Measurements from ENCODE around the gene COMMD8. TPM values are rescaled to one million over a fixed set of nuclear protein-coding genes. Genes with fewer than 3 reads are reported as not detected.

COMMD8 gene
- total RNA-seq, 1 donor from 2014 or later = 20.8 TPM

- TF ChIP-seq CTCF (IDR thresholded peaks at IDR 0.05; ENCODE audit: unreplicated experiment) = no peak
Measured at GRCh38 chr4:47473141-47473750, 9.7 kb upstream of the COMMD8 start.

GRCh38 chr4:47471591-47471990 lies 8.1 kb upstream of the COMMD8 start:
- peak overlapping the region; percentile 85 for H3K27ac Mint-ChIP-seq
- peaks cover 29% of the 10 kb centered on the region for H3K4me1 Mint-ChIP-seq (ENCODE audit: low read depth)

More at GRCh38 chr4:47473141-47473750, 9.7 kb upstream of the COMMD8 start:
- no peak for DNase-seq (ENCODE audit: low spot score, unreplicated experiment)
- Mint-ChIP-seq H3K9me3 (ENCODE audit: low read depth) (no peaks in the 10 kb centered on the region), H3K27me3 (no peaks in the 10 kb centered on the region), H3K27ac (no peak overlapping the region), H3K4me3 (ENCODE audit: low read depth) (no peak overlapping the region), H3K4me1 (ENCODE audit: low read depth) (peaks cover 27% of the 10 kb centered on the region), H3K36me3 (ENCODE audit: insufficient read depth) (no peaks in the 10 kb centered on the region)

GRCh38 chr4:47471064-47471463 lies 7.6 kb upstream of the COMMD8 start:
- no peak overlapping the region for H3K27ac Mint-ChIP-seq

More at GRCh38 chr4:47471591-47471990, 8.1 kb upstream of the COMMD8 start:
- no peaks in the 10 kb centered on the region for H3K27me3 Mint-ChIP-seq
- H3K36me3 Mint-ChIP-seq (ENCODE audit: insufficient read depth) = no peaks in the 10 kb centered on the region
- DNase-seq (ENCODE audit: low spot score, unreplicated experiment) = no peak
- TF ChIP-seq CTCF (IDR thresholded peaks at IDR 0.05; ENCODE audit: unreplicated experiment) = no peak
- no peak overlapping the region for H3K4me3 Mint-ChIP-seq (ENCODE audit: low read depth)
- no peaks in the 10 kb centered on the region for H3K9me3 Mint-ChIP-seq (ENCODE audit: low read depth)

GRCh38 chr4:47469951-47470350 lies 6.4 kb upstream of the COMMD8 start:
- Mint-ChIP-seq H3K4me1 (ENCODE audit: low read depth) (peaks cover 41% of the 10 kb centered on the region), H3K9me3 (ENCODE audit: low read depth) (no peaks in the 10 kb centered on the region), H3K27me3 (no peaks in the 10 kb centered on the region), H3K36me3 (ENCODE audit: insufficient read depth) (no peaks in the 10 kb centered on the region), H3K27ac (no peak overlapping the region), H3K4me3 (ENCODE audit: low read depth) (no peak overlapping the region)
- no peak for DNase-seq (ENCODE audit: low spot score, unreplicated experiment)
- no peak for TF ChIP-seq CTCF (IDR thresholded peaks at IDR 0.05; ENCODE audit: unreplicated experiment)

More at GRCh38 chr4:47471064-47471463, 7.6 kb upstream of the COMMD8 start:
- no peak for TF ChIP-seq CTCF (IDR thresholded peaks at IDR 0.05; ENCODE audit: unreplicated experiment)
- DNase-seq (ENCODE audit: low spot score, unreplicated experiment) = no peak
- H3K9me3 Mint-ChIP-seq (ENCODE audit: low read depth) = no peaks in the 10 kb centered on the region
- H3K36me3 Mint-ChIP-seq (ENCODE audit: insufficient read depth) = no peaks in the 10 kb centered on the region
- H3K27me3 Mint-ChIP-seq = no peaks in the 10 kb centered on the region
- no peak overlapping the region for H3K4me3 Mint-ChIP-seq (ENCODE audit: low read depth)
- H3K4me1 Mint-ChIP-seq (ENCODE audit: low read depth) = peaks cover 34% of the 10 kb centered on the region

- H3K36me3 Mint-ChIP-seq (ENCODE audit: insufficient read depth) = no peaks in the 10 kb centered on the region
- no peaks in the 10 kb centered on the region for H3K9me3 Mint-ChIP-seq (ENCODE audit: low read depth)
- TF ChIP-seq CTCF (IDR thresholded peaks at IDR 0.05; ENCODE audit: unreplicated experiment) = no peak
- H3K4me3 Mint-ChIP-seq (ENCODE audit: low read depth) = no peak overlapping the region
- no peak overlapping the region for H3K27ac Mint-ChIP-seq
- H3K27me3 Mint-ChIP-seq = no peaks in the 10 kb centered on the region
- H3K4me1 Mint-ChIP-seq (ENCODE audit: low read depth) = peaks cover 44% of the 10 kb centered on the region
- DNase-seq (ENCODE audit: low spot score, unreplicated experiment) = no peak
Measured at GRCh38 chr4:47468706-47469365, 5.3 kb upstream of the COMMD8 start.
